BJ (cell line): Measurements from ENCODE around the gene UMODL1. TPM values are rescaled to one million over a fixed set of nuclear protein-coding genes. Genes with fewer than 3 reads are reported as not detected.

Experiments used
- CTCF ChIA-PET: fragments of 350-600 bp; formaldehyde crosslinking; extraction: SDS; loops from one replicate; lab custom pipeline; 2021; ENCODE audit warnings: antibody characterized with exemption, inconsistent platforms; lab: Yijun Ruan, JAX
- POLR2A ChIA-PET: fragments of 300-600 bp; sonication (Branson Sonifier 250); formaldehyde crosslinking; extraction: SDS; loops from one replicate; lab custom pipeline; 2021; ENCODE audit warnings: antibody characterized with exemption; lab: Charles Lee
- DNase-seq: peaks from one replicate; pipeline ENCODE4 v3.0.0-alpha.2; 2011; ENCODE audit warnings: low read depth
- H3K27me3 ChIP-seq: 2 replicates; pipeline ENCODE4 v1.6.0; 2011; ENCODE audit warnings: low read length; ENCODE audit not compliant: control insufficient read depth, insufficient read depth
- H3K36me3 ChIP-seq: 2 replicates; pipeline ENCODE4 v1.5.1; 2011; ENCODE audit warnings: low read length; ENCODE audit not compliant: control insufficient read depth, insufficient read depth
- H3K4me3 ChIP-seq: 2 replicates; pipeline ENCODE4 v1.5.1; 2011; ENCODE audit warnings: low read depth, mild to moderate bottlenecking, control low read depth, low read length
- CTCF ChIP-seq: IDR thresholded peaks from 2 replicates; pipeline ENCODE4 v1.5.1; 2011; ENCODE audit warnings: low read depth, mild to moderate bottlenecking, control low read depth, inconsistent platforms, low read length, moderate library complexity; ENCODE audit not compliant: insufficient read depth
- polyA plus RNA-seq: library from polyadenylated mRNA; depleted of rRNA; stranded (reverse); fragments of >200 nt; gene quantifications from 2 replicates; pipeline ENCODE4 v1.2.3, GENCODE V29; 2011

The UMODL1 gene
- polyA plus RNA-seq, 1 experiment: 0.04 TPM

- no peak for TF ChIP-seq CTCF
- H3K27me3 ChIP-seq: no peaks in the 10 kb centered on the region; the same call in 1 of the 2 replicates
- no peak for DNase-seq
- ChIA-PET POLR2A (no interaction called here), CTCF (interaction anchor here (0.9 kb wide), 1 partner anchor 117 kb away, joined by 4 read pairs; no protein-coding TSS in a partner anchor)
- H3K36me3 ChIP-seq: no peaks in the 10 kb centered on the region
- H3K4me3 ChIP-seq: no peak overlapping the region
These were observed 71.0 kb downstream of the UMODL1 start for GRCh38 chr21:42142141-42142540.

- no peak for TF ChIP-seq CTCF
- CTCF ChIA-PET: no interaction called here
- no peak for DNase-seq
- no peaks in the 10 kb centered on the region for H3K36me3 ChIP-seq
- no peaks in the 10 kb centered on the region; the same call in 1 of the 2 replicates for H3K27me3 ChIP-seq
- no peak overlapping the region for H3K4me3 ChIP-seq
- POLR2A ChIA-PET: no interaction called here
These were observed 71.5 kb downstream of the UMODL1 start for GRCh38 chr21:42142627-42143026.

- DNase-seq: no peak
These were observed 72.0 kb downstream of the UMODL1 start for GRCh38 chr21:42143111-42143510.

GRCh38 chr21:42144221-42144620 is 73.1 kb downstream of the UMODL1 start:
- Histone ChIP-seq H3K4me3 (no peak overlapping the region), H3K27me3 (no peaks in the 10 kb centered on the region), H3K36me3 (no peaks in the 10 kb centered on the region)
- DNase-seq: no peak
- POLR2A ChIA-PET: no interaction called here
- CTCF ChIA-PET: interaction anchor here (2.2 to 7.0 kb wide), 3 partner anchors 14 to 117 kb away, joined by 17 to 143 read pairs (median 18); no protein-coding TSS in a partner anchor
- TF ChIP-seq CTCF: no peak

More at GRCh38 chr21:42143111-42143510, 72.0 kb downstream of the UMODL1 start:
- H3K4me3 ChIP-seq: no peak overlapping the region
- ChIA-PET POLR2A (no interaction called here), CTCF (no interaction called here)
- H3K27me3 ChIP-seq: no peaks in the 10 kb centered on the region
- TF ChIP-seq CTCF: no peak
- no peaks in the 10 kb centered on the region for H3K36me3 ChIP-seq

- H3K36me3 ChIP-seq: no peaks in the 10 kb centered on the region
- ChIA-PET POLR2A (no interaction called here), CTCF (interaction anchor here (0.6 to 7.0 kb wide), 25 partner anchors 9 to 803 kb away, joined by 3 to 143 read pairs (median 4); no protein-coding TSS in a partner anchor)
- H3K4me3 ChIP-seq: no peak overlapping the region
- no peak for TF ChIP-seq CTCF
- 0 out of 2 replicates have a peak, but pooled peaks cover 2% of the 10 kb centered on the region for H3K27me3 ChIP-seq
- DNase-seq: no peak
These were observed 73.8 kb downstream of the UMODL1 start for GRCh38 chr21:42144679-42145568.
